GM18909 (cell line): ENCODE measurements around the gene ZFYVE26.
"Not testable (repeated sequence)": the region's sequence is repeated elsewhere in the genome, so short reads cannot be mapped to it uniquely, and the experiment has no call there.

Source experiments
- ATAC-seq: cut with Tn5 transposase; IDR thresholded peaks from one replicate; pipeline ENCODE4 v1.9.1; 2021; ENCODE audit warnings: mild to moderate bottlenecking; ENCODE audit not compliant: unreplicated experiment, poor library complexity

The ZFYVE26 gene

DNA sequence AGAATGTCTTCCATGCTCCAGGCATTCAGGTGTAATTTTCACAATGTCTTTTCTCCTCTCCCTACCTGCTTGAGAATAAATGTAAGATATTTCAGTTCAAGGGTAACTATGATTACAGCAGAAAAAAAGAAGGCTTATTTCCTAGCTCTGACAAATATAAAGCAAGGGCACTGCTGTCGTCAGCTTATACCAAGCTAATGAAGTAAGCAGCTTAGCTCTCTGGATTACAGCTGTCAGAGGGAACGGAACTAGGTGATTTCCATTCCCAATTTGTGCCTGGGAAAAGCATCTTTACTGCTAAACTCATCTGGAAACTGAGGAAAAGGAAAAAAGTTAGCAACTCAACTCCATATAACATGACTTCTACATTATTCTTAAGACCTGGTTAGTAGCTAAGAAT is 56.5 kb downstream of the ZFYVE26 start:
- no peak for ATAC-seq

- no peak for ATAC-seq
Observed at GRCh38 chr14:67757175-67757574, 59.2 kb downstream of the ZFYVE26 start.

DNA sequence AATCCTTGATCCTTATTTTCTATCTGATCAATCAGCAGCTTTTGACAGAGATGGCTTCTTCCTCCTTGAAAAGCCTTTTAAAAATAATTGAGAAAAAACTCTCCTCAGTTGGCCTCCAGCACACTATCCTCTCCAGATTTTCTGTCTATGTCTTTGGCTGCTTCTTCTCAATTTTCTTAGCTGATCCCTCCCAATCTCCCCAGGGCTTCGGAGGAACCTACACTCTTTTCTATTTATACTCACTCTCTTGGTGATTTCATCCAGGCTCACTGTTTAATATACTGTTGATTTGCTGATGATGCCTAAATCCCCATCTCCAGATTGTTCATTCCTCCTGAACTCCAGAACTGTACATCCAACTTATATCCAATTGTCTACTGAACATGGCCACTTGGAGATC is 59.9 kb downstream of the ZFYVE26 start:
- no peak for ATAC-seq

DNA sequence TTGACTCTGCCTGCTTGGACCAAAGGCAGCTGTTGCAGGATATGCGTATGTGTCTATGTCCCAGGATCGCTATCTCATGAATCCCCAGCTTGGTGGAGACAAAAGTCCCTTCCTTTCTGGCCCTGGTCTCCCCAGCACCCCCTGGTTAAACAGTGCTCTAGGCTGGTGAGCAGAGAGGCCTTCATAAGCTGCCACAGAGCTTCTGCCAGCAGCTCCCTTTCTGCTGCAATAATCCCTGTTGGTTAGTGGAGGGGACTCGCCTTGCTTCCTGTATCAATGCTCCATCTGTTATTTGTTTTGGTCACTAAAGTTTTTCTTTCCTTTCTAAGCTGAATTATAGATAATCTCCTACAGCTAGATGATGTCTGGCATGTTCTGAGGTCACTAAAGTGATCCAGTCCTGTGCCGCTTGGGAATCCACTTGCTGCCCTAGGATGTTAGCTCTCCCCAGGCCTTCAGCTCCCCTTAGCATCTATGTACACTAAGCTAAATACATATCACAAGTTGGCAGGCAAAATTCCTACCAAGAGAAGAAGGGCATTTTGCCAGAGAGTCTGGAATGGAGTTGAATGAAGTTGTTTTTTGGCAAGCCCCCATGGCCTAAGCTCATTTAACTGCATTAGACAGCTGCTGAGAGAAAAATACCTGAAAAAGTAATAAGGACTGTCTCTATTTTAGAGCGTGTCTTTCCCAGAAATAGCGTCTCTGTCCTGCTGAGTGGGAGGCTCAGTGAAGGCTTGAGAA is 66.9 kb downstream of the ZFYVE26 start:
- no peak for ATAC-seq

- ATAC-seq = no peak
Observed at GRCh38 chr14:67748312-67748711, 68.1 kb downstream of the ZFYVE26 start.

DNA sequence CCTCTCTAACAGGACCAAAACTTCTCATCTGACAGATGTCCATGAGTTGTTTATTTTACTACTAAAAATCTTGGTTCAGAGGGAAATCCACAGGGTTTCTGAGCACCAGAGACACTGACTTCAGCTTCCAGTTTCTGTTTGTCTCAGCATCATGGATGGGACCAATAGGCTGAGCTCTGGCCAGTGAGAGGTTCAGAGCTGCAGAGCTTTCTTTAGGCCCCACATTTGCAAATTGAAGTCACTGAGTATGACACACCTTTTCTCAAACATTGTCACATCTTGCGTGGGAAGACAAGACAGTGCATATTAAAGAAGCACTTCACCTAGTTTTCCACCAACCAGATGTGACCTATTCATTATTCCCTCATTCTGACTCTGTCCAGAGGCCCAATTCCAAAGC is 69.5 kb downstream of the ZFYVE26 start:
- no peak for ATAC-seq

DNA sequence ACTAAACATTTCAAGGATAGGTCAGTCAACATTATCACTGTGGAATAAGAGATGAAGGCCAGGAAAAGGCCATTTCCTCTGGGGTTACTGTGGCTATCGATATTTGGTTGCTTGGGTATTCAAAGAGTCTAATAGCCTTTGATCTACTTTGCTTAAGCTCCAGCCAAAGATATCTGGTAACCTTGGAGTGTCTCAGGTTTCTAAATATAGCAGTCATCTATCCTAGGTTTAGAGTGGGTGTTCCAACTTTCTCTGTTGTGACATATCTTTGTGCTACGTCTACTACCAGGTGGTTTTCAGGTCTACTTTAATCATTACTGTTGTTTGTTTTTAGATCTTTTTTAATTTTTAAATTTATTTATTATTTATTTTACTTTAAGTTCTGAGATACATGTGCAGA is 72.3 kb downstream of the ZFYVE26 start:
- ATAC-seq = no peak

DNA sequence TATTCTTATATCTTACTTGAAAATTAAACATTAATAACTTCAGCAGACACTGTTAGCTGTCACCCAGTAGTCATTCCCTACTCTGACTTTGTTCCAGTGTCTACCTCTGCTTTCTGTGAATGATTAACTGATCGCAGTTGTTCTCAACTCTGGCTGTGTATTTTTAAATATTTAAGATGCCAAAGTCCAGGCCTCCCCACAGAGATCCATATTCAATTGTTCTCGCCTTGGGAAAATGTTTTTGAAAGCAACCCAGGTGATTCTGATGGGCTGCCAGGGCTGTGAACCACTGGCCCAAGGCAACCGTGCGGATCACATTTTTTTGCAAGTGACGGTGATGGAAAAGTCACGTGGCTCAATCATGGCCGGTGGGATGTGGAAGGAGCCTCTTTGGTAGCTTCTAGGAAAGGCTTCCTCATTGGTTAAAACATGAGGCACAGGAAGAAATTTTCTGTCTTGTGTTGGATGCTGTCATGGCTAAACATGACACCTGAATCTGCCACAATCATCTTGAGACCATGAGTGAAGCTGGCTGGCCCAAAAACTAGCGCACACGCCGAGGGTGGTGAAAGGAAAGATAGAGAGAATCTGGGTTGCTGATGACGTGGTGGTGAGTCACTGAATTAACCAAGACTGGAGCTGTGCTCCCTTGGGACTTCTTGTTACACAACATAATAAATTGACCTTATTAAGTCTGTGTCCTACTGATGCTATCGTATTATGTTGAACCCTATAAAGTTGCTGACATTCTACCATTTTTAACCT is 77.5 kb downstream of the ZFYVE26 start:
- ATAC-seq = no peak

- no peak for ATAC-seq
Observed at GRCh38 chr14:67736771-67737170, 79.6 kb downstream of the ZFYVE26 start.

- no peak for ATAC-seq
Observed at GRCh38 chr14:67735336-67736147, 80.8 kb downstream of the ZFYVE26 start.

- no peak for ATAC-seq
Observed at GRCh38 chr14:67734675-67735074, 81.7 kb downstream of the ZFYVE26 start.

DNA sequence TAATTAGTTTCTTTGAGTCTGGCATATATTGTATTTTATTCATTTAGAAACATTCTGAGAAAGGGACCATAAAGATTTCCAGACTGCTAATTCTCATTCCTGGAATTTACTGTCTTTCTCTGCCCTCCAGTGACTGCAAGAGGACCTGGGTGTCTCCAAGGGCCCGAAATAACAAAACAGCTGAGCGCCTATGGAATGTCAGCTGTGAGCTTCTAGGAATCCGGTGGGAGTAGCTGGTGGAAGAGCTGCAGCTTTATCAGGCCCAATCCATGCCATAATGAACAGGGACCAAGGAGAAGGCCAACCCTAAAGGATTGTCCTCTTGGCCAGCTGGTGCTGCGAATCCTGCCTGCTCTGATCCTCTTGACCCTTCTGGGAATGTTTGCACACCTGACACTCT is 82.8 kb downstream of the ZFYVE26 start:
- ATAC-seq = no peak

DNA sequence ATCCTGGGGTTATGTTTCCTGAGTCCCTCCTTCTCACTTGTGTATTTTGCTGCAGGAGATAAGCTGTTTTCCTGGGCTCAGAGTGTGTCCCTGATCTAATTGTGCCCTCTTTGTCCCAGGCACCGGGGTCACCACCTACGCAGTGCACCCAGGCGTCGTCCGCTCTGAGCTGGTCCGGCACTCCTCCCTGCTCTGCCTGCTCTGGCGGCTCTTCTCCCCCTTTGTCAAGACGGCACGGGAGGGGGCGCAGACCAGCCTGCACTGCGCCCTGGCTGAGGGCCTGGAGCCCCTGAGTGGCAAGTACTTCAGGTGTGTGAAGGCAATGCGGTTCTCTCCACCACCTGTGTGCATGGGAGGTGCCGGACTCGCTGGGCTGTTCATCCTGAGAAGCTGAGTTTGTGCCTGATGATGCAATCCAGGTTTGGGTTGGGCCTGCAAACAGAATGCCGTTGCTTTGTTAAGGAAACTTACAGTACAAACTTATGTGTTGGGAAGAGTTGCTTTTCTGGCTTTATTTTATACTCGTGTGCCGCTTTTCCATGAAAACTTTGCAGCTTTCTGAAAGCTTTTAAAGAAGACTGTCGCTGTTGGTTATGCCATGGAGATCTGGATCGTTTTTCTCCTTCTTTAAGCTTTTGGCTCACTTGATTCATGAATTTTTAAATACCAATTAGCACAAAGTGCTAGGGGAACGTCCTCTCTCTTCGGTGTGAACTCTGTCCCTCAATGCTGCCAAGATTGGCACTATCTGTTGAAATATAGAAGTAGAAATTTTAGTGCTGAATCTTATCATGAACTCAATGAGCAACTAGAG is 87.1 kb downstream of the ZFYVE26 start:
- ATAC-seq = no peak

- no peak for ATAC-seq
Observed at GRCh38 chr14:67728258-67728657, 88.1 kb downstream of the ZFYVE26 start.

- no peak for ATAC-seq
Observed at GRCh38 chr14:67727361-67727760, 89.0 kb downstream of the ZFYVE26 start.

DNA sequence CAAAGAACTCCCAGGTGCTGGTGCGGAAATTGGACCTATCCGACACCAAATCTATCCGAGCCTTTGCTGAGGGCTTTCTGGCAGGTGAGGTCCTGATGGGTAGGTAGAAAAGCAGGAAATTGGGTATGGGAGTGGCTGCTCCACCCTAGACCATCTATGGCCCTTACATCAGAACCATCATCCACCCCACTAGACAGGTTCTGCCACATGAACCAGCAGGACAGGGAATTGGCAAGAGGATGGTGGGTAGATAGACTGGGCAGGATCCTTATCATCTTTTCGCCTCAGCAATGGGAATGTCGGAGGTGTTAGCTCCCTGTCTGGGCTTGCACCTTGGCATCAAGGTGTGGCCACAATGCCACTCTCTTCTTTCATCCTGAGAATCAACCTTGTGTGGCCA is 91.2 kb downstream of the ZFYVE26 start:
- no peak for ATAC-seq

GRCh38 chr14:67722293-67722692 is 94.1 kb downstream of the ZFYVE26 start:
- no peak for ATAC-seq

DNA sequence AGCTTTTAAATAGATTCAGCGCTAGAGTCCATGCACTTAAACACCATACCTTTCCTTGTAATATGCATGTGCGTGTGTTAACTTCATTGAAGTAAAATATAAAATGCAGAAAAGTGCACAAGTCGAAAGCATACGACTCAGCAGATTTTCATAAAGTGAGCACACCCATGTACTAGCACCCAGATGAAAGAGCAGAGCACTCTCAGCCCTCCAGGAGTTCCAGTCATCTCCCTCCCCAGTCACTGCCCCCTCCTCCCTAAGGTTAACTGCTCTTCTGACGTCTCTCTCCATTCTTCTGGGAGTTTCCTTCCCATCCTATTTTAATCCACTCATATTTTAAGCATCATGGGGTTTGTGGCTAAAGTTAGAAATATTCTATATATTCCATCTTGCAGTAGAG is 94.5 kb downstream of the ZFYVE26 start:
- ATAC-seq = no peak

DNA sequence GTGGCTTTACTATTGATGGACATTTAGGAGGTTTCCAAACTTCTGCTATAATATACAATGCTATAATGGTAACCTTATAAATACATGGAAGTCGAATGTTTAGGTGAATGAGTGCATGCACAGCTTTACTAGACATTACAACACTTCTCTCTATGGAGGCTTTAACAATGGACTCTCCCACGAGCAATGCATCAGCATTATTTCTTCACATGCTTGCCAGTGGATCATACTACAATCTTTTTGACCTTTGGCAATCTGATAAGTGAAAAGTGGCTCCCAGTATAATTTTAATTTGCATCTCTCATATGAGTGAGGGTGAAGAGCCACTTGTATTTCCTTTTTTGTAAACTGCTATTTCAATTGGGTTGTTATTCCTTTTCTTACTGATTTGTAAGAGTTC is 96.5 kb downstream of the ZFYVE26 start:
- ATAC-seq = no peak

DNA sequence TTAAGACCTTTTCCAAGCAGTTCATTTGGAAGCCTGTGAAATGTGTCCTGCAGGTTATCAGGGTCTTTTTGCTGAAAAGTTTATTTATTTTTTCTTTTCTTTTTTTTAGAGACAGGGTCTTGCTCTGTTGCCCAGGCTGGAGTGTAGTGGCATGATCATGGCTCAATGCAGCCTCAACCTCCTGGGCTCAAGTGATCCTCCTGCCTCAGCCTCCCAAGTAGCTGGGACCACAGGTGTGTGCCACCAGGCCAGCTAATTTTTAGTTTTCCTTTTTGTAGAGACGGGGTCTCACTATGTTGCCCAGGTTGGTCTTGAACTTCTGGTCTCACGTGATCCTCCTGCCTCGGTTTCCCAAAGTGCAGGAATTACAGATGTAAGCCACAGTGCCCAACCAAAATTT is 97.0 kb downstream of the ZFYVE26 start:
- ATAC-seq = not testable (repeated sequence)
